ENCODE measurements around the gene GRIP2. TPM values are rescaled to one million over a fixed set of nuclear protein-coding genes. Genes with fewer than 3 reads are reported as not detected.

GRIP2 gene
- total RNA-seq, 4 donors from 2014 or later: 0.80 to 12.4 (median 1.4) TPM; not detected in 1

DNA sequence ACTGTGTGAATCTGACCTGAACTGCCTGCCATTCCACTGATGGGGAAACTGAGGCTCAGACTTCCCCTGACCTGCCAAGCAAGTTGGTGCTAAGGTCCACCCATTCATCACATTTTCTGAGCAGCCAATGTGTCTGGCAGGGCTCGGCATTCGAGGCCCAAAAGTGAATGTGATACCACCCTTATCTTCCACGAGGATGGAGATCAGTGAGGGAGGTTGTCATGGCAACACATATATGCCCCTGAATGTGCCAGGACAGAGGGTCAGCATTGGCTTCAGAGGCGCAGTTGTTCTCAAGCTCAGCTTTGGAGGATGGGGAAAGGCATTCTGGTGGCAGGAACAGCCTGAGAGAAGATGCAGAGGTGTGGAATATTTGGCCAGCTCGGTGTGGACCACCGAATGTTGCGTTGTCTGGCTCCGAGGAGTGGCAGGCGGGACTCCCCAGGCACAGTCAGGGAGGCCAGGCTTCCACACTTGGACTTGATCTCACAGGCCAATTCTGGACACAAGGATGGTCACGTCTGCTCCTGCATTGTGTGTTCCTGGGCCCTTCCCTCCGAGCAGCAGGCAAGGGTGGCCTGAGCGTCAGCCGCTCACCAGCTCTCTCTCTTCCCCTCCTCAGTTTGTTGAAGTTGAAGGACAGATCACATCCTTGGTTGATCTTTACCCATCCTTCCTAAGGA, 63.4 kb downstream of the GRIP2 start:
- H3K4me3 ChIP-seq: no peak overlapping the region
- H3K4me1 ChIP-seq: peaks cover 0 to 4% (median 0%) of the 10 kb centered on the region in 4 donors
- no peak for TF ChIP-seq POLR2A (IDR thresholded peaks at IDR 0.05)
- H3K27me3 ChIP-seq: no peaks in the 10 kb centered on the region
- H3K36me3 ChIP-seq: peaks cover 0 to 92% (median 0%) of the 10 kb centered on the region in 3 donors
- no peaks in the 10 kb centered on the region for H3K9me3 ChIP-seq
- DNase-seq: no peak
- H3K27ac ChIP-seq: no peak overlapping the region

DNA sequence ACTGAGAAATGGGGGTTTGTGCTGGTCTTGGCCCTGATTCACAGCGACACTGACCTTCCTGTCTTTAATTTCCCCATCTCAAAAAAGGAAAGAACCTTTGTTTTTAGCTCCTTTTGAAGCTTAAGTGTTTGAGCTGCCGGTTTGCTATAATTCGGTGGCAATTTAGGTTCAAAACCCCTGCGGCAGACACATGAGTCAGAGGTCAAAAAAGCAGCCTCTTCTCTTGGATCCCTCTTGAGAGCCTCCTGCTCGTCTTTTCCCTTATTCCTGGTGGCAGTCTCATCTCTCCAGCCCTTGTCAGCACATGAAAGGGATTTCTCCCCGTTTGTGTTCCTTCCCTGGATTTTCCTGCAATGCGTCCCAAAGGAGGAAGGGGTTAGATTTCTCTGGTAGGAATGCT, 64.5 kb downstream of the GRIP2 start:
- peaks cover 0 to 90% (median 0%) of the 10 kb centered on the region in 3 donors for H3K36me3 ChIP-seq
- no peak overlapping the region for H3K27ac ChIP-seq
- peaks cover 0 to 4% (median 0%) of the 10 kb centered on the region in 4 donors for H3K4me1 ChIP-seq
- H3K4me3 ChIP-seq: no peak overlapping the region
- no peaks in the 10 kb centered on the region for H3K27me3 ChIP-seq
- TF ChIP-seq, protein P1, sequence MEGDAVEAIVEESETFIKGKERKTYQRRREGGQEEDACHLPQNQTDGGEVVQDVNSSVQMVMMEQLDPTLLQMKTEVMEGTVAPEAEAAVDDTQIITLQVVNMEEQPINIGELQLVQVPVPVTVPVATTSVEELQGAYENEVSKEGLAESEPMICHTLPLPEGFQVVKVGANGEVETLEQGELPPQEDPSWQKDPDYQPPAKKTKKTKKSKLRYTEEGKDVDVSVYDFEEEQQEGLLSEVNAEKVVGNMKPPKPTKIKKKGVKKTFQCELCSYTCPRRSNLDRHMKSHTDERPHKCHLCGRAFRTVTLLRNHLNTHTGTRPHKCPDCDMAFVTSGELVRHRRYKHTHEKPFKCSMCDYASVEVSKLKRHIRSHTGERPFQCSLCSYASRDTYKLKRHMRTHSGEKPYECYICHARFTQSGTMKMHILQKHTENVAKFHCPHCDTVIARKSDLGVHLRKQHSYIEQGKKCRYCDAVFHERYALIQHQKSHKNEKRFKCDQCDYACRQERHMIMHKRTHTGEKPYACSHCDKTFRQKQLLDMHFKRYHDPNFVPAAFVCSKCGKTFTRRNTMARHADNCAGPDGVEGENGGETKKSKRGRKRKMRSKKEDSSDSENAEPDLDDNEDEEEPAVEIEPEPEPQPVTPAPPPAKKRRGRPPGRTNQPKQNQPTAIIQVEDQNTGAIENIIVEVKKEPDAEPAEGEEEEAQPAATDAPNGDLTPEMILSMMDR (IDR thresholded peaks at IDR 0.05): no peak
- no peak for TF ChIP-seq POLR2A (IDR thresholded peaks at IDR 0.05)
- no peaks in the 10 kb centered on the region for H3K9me3 ChIP-seq
- no peak for DNase-seq

DNA sequence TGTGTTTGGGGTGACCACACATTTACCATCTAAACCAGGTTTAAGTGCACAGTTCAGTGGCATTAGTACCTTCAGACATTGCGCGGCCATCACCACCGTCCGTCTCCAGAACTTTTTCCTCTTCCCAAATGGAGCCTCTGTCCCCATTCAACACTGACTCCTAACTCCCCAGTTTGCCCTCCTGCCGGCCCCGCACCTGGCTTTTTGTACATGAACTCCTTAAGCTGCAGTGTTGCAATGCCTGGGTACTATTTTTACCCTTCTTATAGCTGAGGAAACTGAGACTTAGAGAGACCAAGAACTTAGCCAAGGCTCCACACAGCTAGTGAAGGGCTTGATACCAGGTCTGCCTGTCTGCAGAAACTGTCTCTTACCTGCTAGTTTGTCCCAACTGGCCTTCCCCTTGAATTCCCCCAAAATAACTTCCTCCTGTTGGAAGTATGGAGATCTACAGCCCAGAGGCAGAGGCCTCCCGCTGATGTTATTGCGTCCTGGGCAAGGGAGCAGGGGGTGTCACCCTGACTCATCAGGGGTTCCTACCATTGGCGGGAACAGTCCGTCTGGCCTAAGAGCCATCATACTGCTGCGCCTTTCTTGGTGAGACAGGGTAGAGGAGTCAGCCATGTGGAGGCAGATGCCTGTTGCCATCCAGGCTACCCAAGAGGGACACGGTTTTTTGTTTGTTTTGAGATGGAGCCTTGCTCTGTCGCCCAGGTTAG, 65.6 kb downstream of the GRIP2 start:
- Histone ChIP-seq H3K9me3 (no peaks in the 10 kb centered on the region), H3K36me3 (peaks cover 0 to 90% (median 0%) of the 10 kb centered on the region in 3 donors), H3K4me1 (peaks cover 0 to 4% (median 0%) of the 10 kb centered on the region in 4 donors), H3K27me3 (no peaks in the 10 kb centered on the region), H3K4me3 (no peak overlapping the region), H3K27ac (no peak overlapping the region)
- DNase-seq: no peak
- TF ChIP-seq POLR2A (IDR thresholded peaks at IDR 0.05): no peak
- TF ChIP-seq, protein P1 (IDR thresholded peaks at IDR 0.05): no peak

DNA sequence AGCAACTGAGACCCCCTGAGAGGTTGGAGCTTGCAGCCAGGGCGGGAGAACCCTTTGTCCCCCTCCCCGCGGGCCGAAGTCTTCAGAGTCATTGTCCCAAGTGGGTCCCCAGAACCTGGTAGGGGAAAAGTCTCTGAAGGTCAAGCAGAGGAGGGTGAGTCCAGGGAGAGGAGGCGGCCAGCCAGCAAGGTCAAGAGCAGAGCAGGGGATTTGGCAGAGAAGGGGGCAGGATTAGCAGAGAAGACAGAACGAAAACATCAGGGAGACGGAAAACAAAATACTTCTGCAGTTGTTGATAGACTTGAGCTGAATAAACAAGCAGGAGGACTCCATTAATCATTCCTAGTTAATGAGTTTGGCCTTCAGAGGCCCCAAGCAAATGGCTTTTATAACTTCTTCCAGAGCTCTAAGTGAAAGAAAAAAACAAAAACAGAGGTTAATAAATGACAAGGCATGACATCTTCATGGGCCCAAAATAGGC, 66.7 kb downstream of the GRIP2 start:
- Histone ChIP-seq H3K4me3 (no peak overlapping the region), H3K4me1 (peaks cover 0 to 4% (median 0%) of the 10 kb centered on the region in 4 donors), H3K27ac (peak overlapping the region in 1 of 4 donors; percentile 3), H3K36me3 (peaks cover 0 to 88% (median 0%) of the 10 kb centered on the region in 3 donors), H3K9me3 (no peaks in the 10 kb centered on the region), H3K27me3 (no peaks in the 10 kb centered on the region)
- no peak for TF ChIP-seq POLR2A (IDR thresholded peaks at IDR 0.05)
- TF ChIP-seq, protein P1 (IDR thresholded peaks at IDR 0.05): no peak
- DNase-seq: no peak

DNA sequence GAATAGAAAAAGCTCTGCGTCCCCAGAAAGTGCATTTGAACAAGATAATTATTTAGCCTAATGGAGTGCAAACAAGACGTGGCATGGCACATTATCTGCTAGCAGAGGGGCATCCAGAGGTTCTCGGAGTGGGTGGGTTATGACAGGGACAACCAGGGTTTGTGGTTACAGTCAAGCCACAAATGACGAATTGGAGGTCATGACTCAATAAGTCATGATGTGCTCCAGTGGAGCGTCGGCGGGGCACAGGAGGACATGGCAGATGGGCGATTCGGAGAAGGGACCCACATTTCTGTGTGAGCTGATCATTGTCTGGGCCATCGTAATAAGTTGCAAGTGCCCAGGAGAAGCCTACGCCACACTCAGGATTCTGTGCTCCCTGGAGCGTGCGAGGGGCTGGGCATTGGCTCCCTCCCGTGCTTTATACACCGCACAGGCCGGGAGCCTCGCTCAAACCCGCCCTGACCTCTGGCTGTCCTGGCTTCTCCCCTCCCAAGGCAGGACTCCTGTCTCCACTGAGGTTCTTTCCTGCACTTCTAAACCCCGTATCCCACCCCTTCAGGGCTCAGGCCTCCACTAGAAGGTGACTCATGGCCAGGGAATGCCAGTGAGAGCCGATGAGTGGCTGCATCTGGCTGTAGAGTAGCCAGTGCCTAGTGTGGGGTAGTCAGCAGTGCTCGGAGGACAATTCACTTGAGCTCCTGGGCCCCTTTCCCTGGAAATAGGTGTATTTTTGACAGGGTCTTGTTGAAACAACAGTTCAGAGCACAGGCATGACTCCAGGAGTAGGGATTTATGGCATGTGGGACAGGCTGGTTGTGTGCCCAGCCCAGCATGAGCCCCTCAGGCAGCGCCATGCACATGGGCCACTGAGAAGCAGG, 67.4 kb downstream of the GRIP2 start:
- no peak for DNase-seq
- H3K4me1 ChIP-seq: peaks cover 0 to 4% (median 0%) of the 10 kb centered on the region in 4 donors
- H3K27ac ChIP-seq: peak overlapping the region in 1 of 4 donors; percentile 3
- H3K27me3 ChIP-seq: no peaks in the 10 kb centered on the region
- no peak overlapping the region for H3K4me3 ChIP-seq
- no peak for TF ChIP-seq POLR2A (IDR thresholded peaks at IDR 0.05)
- TF ChIP-seq, protein P1 (IDR thresholded peaks at IDR 0.05): no peak
- peaks cover 0 to 87% (median 0%) of the 10 kb centered on the region in 3 donors for H3K36me3 ChIP-seq
- no peaks in the 10 kb centered on the region for H3K9me3 ChIP-seq
